WTC11 (cell line): ENCODE measurements around the gene AKT2. TPM values are rescaled to one million over a fixed set of nuclear protein-coding genes. Genes with fewer than 3 reads are reported as not detected.
A peak's percentile ranks its signal among the peaks of the same experiment; 100 is the strongest.

Experiments used
- ATAC-seq: fragments of 200-7000 bp; cut with Tn5 transposase; 2 replicates; pipeline ENCODE4 v1.10.0; 2021; ENCODE audit warnings: mild to moderate bottlenecking, moderate library complexity
- CTCF ChIA-PET: fragments of 300-600 bp; sonication (Branson Sonifier 250); formaldehyde crosslinking; loops from one replicate; lab custom pipeline; 2021; ENCODE audit warnings: antibody characterized with exemption; lab: Charles Lee
- POLR2A ChIA-PET: fragments of 350-600 bp; sonication (Branson Sonifier 250); formaldehyde crosslinking; loops from one replicate; lab custom pipeline; 2021; ENCODE audit warnings: antibody characterized with exemption; lab: Charles Lee
- DNase-seq: peaks from one replicate; pipeline ENCODE4 v3.0.0; 2021; ENCODE audit warnings: low spot score
- H3K27ac Mint-ChIP-seq: 2 replicates; pipeline ENCODE4 v1.8.0; 2021; ENCODE audit warnings: mixed read lengths
- H3K27me3 Mint-ChIP-seq: 2 replicates; pipeline ENCODE4 v1.8.0; 2021; ENCODE audit warnings: low read depth, mild to moderate bottlenecking, moderate library complexity, mixed read lengths
- H3K36me3 Mint-ChIP-seq: 2 replicates; pipeline ENCODE4 v1.8.0; 2021; ENCODE audit warnings: mixed read lengths
- H3K4me1 Mint-ChIP-seq: 2 replicates; pipeline ENCODE4 v1.8.0; 2022; ENCODE audit warnings: mixed read lengths
- H3K4me3 Mint-ChIP-seq: 2 replicates; pipeline ENCODE4 v1.8.0; 2021; ENCODE audit warnings: mild to moderate bottlenecking, moderate library complexity, mixed read lengths
- H3K9me3 Mint-ChIP-seq: 2 replicates; pipeline ENCODE4 v1.8.0; 2021; ENCODE audit warnings: mixed read lengths
- CREM ChIP-seq: sonication (generic); formaldehyde crosslinking; IDR thresholded peaks from 2 replicates; pipeline ENCODE4 v1.8.1; 2022; ENCODE audit warnings: mild to moderate bottlenecking, missing genetic modification reagents, moderate library complexity
- EMX1 ChIP-seq: fragments of 250-450 bp; sonication (Bioruptor Pico); IDR thresholded peaks from 2 replicates; pipeline ENCODE4 v1.8.0; 2021; ENCODE audit warnings: mild to moderate bottlenecking
- FOXJ3 ChIP-seq: sonication (generic); formaldehyde crosslinking; IDR thresholded peaks from 2 replicates; pipeline ENCODE4 v1.9.0; 2021; ENCODE audit warnings: missing genetic modification reagents, mild to moderate bottlenecking, borderline replicate concordance
- FOXK1 ChIP-seq: sonication (generic); formaldehyde crosslinking; IDR thresholded peaks from 2 replicates; pipeline ENCODE4 v1.8.0; 2022; ENCODE audit warnings: mild to moderate bottlenecking, moderate library complexity, missing genetic modification reagents
- GABPB1 ChIP-seq: sonication (generic); formaldehyde crosslinking; IDR thresholded peaks from 2 replicates; pipeline ENCODE4 v1.8.1; 2023; ENCODE audit warnings: mild to moderate bottlenecking, missing genetic modification reagents
- GTF2I ChIP-seq: fragments of 250-450 bp; sonication (Bioruptor Pico); conservative IDR thresholded peaks from 2 replicates; pipeline ENCODE4 v1.4.0; 2021; ENCODE audit warnings: mild to moderate bottlenecking
- JAZF1 ChIP-seq: fragments of 250-450 bp; sonication (Bioruptor Pico); IDR thresholded peaks from 2 replicates; pipeline ENCODE4 v1.9.0; 2021; ENCODE audit warnings: moderate library complexity, mild to moderate bottlenecking, inconsistent platforms
- NFATC4 ChIP-seq: fragments of 250-450 bp; sonication (Bioruptor Pico); IDR thresholded peaks from 2 replicates; pipeline ENCODE4 v1.9.0; 2021; ENCODE audit warnings: mild to moderate bottlenecking
- NFYB ChIP-seq: sonication (generic); formaldehyde crosslinking; conservative IDR thresholded peaks from 2 replicates; pipeline ENCODE4 v1.8.0; 2022; ENCODE audit warnings: low read depth, missing genetic modification reagents
- PRRX2 ChIP-seq: fragments of 250-450 bp; sonication (Bioruptor Pico); IDR thresholded peaks from 2 replicates; pipeline ENCODE4 v1.8.0; 2021; ENCODE audit warnings: mild to moderate bottlenecking
- RORB ChIP-seq: fragments of 250-450 bp; sonication (Bioruptor Pico); IDR thresholded peaks from 2 replicates; pipeline ENCODE4 v1.9.0; 2021; ENCODE audit warnings: mild to moderate bottlenecking
- SOX15 ChIP-seq: fragments of 250-450 bp; sonication (Bioruptor Pico); IDR thresholded peaks from 2 replicates; pipeline ENCODE4 v1.9.0; 2021; ENCODE audit warnings: mild to moderate bottlenecking
- TP53 ChIP-seq: sonication (generic); formaldehyde crosslinking; IDR thresholded peaks from 2 replicates; pipeline ENCODE4 v1.8.1; 2023; ENCODE audit warnings: mild to moderate bottlenecking, missing genetic modification reagents
- ZNF396 ChIP-seq: fragments of 250-450 bp; sonication (Bioruptor Pico); IDR thresholded peaks from 2 replicates; pipeline ENCODE4 v1.8.0; 2021; ENCODE audit warnings: mild to moderate bottlenecking, moderate library complexity, borderline replicate concordance
- ZNF416 ChIP-seq: fragments of 250-450 bp; sonication (Bioruptor Pico); IDR thresholded peaks from 2 replicates; pipeline ENCODE4 v1.9.0; 2021; ENCODE audit warnings: mild to moderate bottlenecking, inconsistent platforms
- ZNF423 ChIP-seq: fragments of 250-450 bp; sonication (Bioruptor Pico); IDR thresholded peaks from 2 replicates; pipeline ENCODE4 v2.1.2; 2022; ENCODE audit warnings: mild to moderate bottlenecking, moderate library complexity
- ZNF671 ChIP-seq: fragments of 250-450 bp; sonication (Bioruptor Pico); IDR thresholded peaks from 2 replicates; pipeline ENCODE4 v1.8.0; 2021; ENCODE audit warnings: mild to moderate bottlenecking
- total RNA-seq: library from RNA; stranded (reverse); gene quantifications from 3 replicates; pipeline ENCODE4 v1.2.3, GENCODE V29; 2021
- TF ChIP-seq, protein P1 (sequence below): sonication (generic); formaldehyde crosslinking; conservative IDR thresholded peaks from 2 replicates; pipeline ENCODE4 v1.8.1; 2022; ENCODE audit warnings: mild to moderate bottlenecking, missing genetic modification reagents
- TF ChIP-seq, protein P2 (sequence below): sonication (generic); formaldehyde crosslinking; IDR thresholded peaks from 2 replicates; pipeline ENCODE4 v1.8.0; 2023; ENCODE audit warnings: missing genetic modification reagents
- TF ChIP-seq, protein P3 (sequence below): sonication (generic); formaldehyde crosslinking; IDR thresholded peaks from 2 replicates; pipeline ENCODE4 v1.8.1; 2022; ENCODE audit warnings: low read depth, mild to moderate bottlenecking, moderate library complexity, missing genetic modification reagents, borderline replicate concordance
- TF ChIP-seq, protein P4 (sequence below): sonication (generic); formaldehyde crosslinking; IDR thresholded peaks from 2 replicates; pipeline ENCODE4 v1.8.1; 2023; ENCODE audit warnings: mild to moderate bottlenecking, missing genetic modification reagents, moderate library complexity
- TF ChIP-seq, protein P5 (sequence below): sonication (generic); formaldehyde crosslinking; IDR thresholded peaks from 2 replicates; pipeline ENCODE4 v1.8.1; 2023; ENCODE audit warnings: mild to moderate bottlenecking, moderate library complexity, missing genetic modification reagents
- TF ChIP-seq, protein P6 (sequence below): sonication (generic); formaldehyde crosslinking; IDR thresholded peaks from 2 replicates; pipeline ENCODE4 v1.8.1; 2022; ENCODE audit warnings: mild to moderate bottlenecking, missing genetic modification reagents, moderate library complexity, borderline replicate concordance

AKT2 gene
- total RNA-seq, 1 experiment from 2014 or later = 156 TPM

DNA sequence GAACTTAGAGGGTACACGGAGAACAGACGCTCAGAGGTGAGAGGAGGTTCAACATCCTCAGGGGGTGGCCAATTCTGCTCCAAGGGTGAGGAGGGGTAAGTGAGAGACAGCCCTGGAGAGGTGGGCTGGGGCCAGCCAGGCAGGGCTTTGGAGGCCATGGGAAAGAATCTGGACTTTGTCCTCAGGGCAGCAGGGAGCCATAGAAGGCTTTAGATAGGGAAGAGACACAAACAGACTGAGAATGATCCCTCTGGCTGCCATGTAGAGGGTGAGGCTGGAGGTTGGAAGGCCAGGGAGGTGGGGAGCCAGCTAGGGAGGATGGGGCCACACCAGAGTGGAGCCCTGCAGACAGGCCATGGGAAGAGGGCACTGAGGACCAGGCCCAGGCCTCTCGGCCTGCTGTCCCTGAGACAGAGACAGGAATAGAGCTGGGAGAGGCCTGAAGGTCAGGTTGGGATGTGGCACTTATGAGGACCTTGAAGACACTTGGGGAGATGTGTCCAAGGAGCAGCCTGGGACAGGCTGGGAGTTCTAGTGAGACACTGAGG, 29.5 kb downstream of the AKT2 start:
- TF ChIP-seq, protein P1, sequence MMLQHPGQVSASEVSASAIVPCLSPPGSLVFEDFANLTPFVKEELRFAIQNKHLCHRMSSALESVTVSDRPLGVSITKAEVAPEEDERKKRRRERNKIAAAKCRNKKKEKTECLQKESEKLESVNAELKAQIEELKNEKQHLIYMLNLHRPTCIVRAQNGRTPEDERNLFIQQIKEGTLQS (CRISPR knock-in tag) = no peak
- TF ChIP-seq, protein P2, sequence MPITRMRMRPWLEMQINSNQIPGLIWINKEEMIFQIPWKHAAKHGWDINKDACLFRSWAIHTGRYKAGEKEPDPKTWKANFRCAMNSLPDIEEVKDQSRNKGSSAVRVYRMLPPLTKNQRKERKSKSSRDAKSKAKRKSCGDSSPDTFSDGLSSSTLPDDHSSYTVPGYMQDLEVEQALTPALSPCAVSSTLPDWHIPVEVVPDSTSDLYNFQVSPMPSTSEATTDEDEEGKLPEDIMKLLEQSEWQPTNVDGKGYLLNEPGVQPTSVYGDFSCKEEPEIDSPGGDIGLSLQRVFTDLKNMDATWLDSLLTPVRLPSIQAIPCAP (CRISPR knock-in tag) = no peak
- no peak for TF ChIP-seq PRRX2 (CRISPR knock-in tag)
- peaks cover 16% of the 10 kb centered on the region for H3K4me1 Mint-ChIP-seq
- CTCF ChIA-PET = no interaction called here
- POLR2A ChIA-PET = no interaction called here
- H3K9me3 Mint-ChIP-seq = no peaks in the 10 kb centered on the region
- H3K36me3 Mint-ChIP-seq = peaks cover 25% of the 10 kb centered on the region
- ATAC-seq (no peak), DNase-seq (no peak)
- no peak overlapping the region for H3K4me3 Mint-ChIP-seq
- H3K27me3 Mint-ChIP-seq = no peaks in the 10 kb centered on the region
- H3K27ac Mint-ChIP-seq = no peak overlapping the region

DNA sequence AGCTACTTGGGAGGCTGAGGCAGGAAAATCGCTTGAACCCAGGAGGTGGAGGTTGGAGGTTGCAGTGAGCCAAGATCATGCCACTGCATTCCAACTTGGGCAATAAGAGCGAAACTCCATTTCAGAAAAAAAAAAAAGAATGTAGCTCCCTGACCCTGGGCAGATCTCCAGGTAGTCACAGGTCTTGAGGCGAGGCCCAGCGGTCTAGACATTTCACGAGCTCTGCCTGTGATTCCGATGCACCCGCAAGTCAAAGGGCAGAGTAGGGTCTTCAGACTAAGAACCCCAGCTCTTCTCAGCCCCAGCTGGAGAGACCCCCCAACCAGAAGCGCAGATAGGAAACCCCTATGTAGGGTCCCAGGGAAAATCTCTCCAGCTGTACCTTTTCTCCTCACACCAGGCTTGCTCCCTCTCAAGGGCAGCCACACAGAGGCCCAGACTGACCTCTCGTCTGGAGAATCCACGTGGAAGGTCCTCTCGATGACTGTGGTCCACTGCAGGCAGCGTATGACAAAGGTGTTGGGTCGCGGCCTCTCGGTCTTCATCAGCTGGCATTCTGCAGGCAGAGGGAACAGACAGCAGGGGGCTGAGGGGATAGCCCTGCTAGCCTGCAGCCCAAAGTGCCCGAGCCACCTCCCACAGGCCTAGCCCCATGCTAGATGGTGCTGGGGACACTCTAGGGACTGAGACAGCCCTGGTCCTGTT, 30.3 kb downstream of the AKT2 start:
- ATAC-seq = no peak
- POLR2A ChIA-PET = interaction anchor here (0.7 kb wide), 1 partner anchor 140 kb away, joined by 3 read pairs; no protein-coding TSS in a partner anchor
- TF ChIP-seq RORB = no peak
- TF ChIP-seq JAZF1 (CRISPR knock-in tag) = no peak
- TF ChIP-seq, protein P3, sequence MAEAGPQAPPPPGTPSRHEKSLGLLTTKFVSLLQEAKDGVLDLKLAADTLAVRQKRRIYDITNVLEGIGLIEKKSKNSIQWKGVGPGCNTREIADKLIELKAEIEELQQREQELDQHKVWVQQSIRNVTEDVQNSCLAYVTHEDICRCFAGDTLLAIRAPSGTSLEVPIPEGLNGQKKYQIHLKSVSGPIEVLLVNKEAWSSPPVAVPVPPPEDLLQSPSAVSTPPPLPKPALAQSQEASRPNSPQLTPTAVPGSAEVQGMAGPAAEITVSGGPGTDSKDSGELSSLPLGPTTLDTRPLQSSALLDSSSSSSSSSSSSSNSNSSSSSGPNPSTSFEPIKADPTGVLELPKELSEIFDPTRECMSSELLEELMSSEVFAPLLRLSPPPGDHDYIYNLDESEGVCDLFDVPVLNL (CRISPR knock-in tag) = no peak
- TF ChIP-seq, protein P4, sequence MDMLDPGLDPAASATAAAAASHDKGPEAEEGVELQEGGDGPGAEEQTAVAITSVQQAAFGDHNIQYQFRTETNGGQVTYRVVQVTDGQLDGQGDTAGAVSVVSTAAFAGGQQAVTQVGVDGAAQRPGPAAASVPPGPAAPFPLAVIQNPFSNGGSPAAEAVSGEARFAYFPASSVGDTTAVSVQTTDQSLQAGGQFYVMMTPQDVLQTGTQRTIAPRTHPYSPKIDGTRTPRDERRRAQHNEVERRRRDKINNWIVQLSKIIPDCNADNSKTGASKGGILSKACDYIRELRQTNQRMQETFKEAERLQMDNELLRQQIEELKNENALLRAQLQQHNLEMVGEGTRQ = no peak
- TF ChIP-seq NFATC4 (CRISPR knock-in tag) = no peak
- no peak for TF ChIP-seq FOXJ3 (CRISPR knock-in tag)
- TF ChIP-seq ZNF423 = no peak
- TF ChIP-seq SOX15 (CRISPR knock-in tag) = no peak
- Mint-ChIP-seq H3K27ac (peak overlapping the region; percentile 36; the same call in 1 of the 2 replicates), H3K27me3 (no peaks in the 10 kb centered on the region), H3K9me3 (no peaks in the 10 kb centered on the region), H3K36me3 (peaks cover 23% of the 10 kb centered on the region), H3K4me3 (no peak overlapping the region), H3K4me1 (peaks cover 16% of the 10 kb centered on the region)
- no peak for DNase-seq
- CTCF ChIA-PET = interaction anchor here (0.5 to 1.2 kb wide), 3 partner anchors 38 to 63 kb away, joined by 3 to 6 read pairs (median 4); no protein-coding TSS in a partner anchor

DNA sequence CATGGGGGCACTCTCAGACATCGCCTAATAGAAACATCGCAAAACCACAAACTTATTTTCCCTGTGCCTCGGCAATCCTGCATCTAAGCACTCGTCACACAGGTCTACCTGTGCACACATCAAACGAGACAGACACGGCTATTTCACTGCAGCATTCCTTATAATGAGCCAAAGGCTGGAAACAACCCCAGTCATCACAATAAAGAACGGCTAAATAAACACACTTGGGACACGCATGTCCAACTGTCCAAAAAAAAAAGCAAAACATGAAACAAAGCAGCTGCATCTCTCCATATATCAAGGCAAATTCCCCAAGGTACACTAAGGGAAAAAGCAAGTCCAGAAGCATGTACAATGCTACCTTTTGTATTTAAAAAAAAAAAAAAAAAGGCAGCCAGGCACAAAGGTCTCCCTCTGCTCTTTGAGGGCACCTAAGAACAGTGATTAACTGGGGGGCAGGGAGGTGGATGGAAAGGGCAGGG, 31.5 kb downstream of the AKT2 start:
- H3K9me3 Mint-ChIP-seq = no peaks in the 10 kb centered on the region
- peaks cover 16% of the 10 kb centered on the region for H3K4me1 Mint-ChIP-seq
- POLR2A ChIA-PET = no interaction called here
- no peaks in the 10 kb centered on the region for H3K27me3 Mint-ChIP-seq
- H3K36me3 Mint-ChIP-seq = peaks cover 23% of the 10 kb centered on the region
- peak overlapping the region; percentile 73 for H3K27ac Mint-ChIP-seq
- TF ChIP-seq TP53 (CRISPR knock-in tag) = no peak
- no peak for TF ChIP-seq GTF2I
- TF ChIP-seq, all 79 proteins: peak for 0
- no peak for DNase-seq
- H3K4me3 Mint-ChIP-seq = no peak overlapping the region
- CTCF ChIA-PET = interaction anchor here (1.5 to 1.8 kb wide), 2 partner anchors 14 to 17 kb away, joined by 7 to 8 read pairs; no protein-coding TSS in a partner anchor
- no peak for ATAC-seq

DNA sequence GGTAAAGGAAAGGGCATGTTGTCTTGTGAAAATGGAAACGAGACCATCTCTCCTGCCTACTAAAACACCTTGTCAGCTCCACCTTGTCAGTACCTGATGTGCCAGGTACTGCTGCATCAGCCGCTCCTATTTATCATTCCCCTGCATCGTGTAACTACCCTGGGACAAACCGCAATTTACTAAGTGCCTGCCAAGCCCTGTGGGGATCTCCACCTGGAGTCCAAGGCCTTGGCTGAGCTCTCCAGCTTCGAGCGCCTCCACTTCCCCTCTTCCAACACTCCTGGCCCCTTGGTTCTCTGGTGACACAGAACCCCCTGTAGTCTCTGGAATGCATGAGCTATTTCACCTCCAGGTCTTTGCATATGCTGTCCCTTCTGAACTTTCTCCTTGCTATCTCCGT, 32.8 kb downstream of the AKT2 start:
- ATAC-seq = peak; percentile 92
- Mint-ChIP-seq H3K27me3 (no peaks in the 10 kb centered on the region), H3K27ac (peak overlapping the region; percentile 82), H3K36me3 (peaks cover 23% of the 10 kb centered on the region), H3K4me1 (peaks cover 16% of the 10 kb centered on the region), H3K4me3 (no peak overlapping the region), H3K9me3 (no peaks in the 10 kb centered on the region)
- CTCF ChIA-PET = interaction anchor here (0.6 to 1.8 kb wide), 16 partner anchors 10 to 460 kb away, joined by 3 to 20 read pairs (median 4); partner anchors contain the start of genes C19orf47, PLD3 and TTC9B
- POLR2A ChIA-PET = no interaction called here
- no peak for DNase-seq
- TF ChIP-seq, protein P1 (CRISPR knock-in tag) = no peak
- TF ChIP-seq, protein P5, sequence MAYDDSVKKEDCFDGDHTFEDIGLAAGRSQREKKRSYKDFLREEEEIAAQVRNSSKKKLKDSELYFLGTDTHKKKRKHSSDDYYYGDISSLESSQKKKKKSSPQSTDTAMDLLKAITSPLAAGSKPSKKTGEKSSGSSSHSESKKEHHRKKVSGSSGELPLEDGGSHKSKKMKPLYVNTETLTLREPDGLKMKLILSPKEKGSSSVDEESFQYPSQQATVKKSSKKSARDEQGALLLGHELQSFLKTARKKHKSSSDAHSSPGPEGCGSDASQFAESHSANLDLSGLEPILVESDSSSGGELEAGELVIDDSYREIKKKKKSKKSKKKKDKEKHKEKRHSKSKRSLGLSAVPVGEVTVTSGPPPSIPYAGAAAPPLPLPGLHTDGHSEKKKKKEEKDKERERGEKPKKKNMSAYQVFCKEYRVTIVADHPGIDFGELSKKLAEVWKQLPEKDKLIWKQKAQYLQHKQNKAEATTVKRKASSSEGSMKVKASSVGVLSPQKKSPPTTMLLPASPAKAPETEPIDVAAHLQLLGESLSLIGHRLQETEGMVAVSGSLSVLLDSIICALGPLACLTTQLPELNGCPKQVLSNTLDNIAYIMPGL (CRISPR knock-in tag) = no peak
- no peak for TF ChIP-seq ZNF396 (CRISPR knock-in tag)
- TF ChIP-seq FOXK1 = no peak
- TF ChIP-seq GTF2I = no peak
- no peak for TF ChIP-seq CREM (CRISPR knock-in tag)
- TF ChIP-seq, protein P6, sequence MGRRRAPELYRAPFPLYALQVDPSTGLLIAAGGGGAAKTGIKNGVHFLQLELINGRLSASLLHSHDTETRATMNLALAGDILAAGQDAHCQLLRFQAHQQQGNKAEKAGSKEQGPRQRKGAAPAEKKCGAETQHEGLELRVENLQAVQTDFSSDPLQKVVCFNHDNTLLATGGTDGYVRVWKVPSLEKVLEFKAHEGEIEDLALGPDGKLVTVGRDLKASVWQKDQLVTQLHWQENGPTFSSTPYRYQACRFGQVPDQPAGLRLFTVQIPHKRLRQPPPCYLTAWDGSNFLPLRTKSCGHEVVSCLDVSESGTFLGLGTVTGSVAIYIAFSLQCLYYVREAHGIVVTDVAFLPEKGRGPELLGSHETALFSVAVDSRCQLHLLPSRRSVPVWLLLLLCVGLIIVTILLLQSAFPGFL (CRISPR knock-in tag) = no peak
- TF ChIP-seq NFYB (CRISPR knock-in tag) = no peak
- no peak for TF ChIP-seq ZNF416 (CRISPR knock-in tag)
- no peak for TF ChIP-seq GABPB1 (CRISPR knock-in tag)
- no peak for TF ChIP-seq EMX1 (CRISPR knock-in tag)
- TF ChIP-seq ZNF423 = no peak
- no peak for TF ChIP-seq ZNF671 (CRISPR knock-in tag)
